GM18498 (cell line): Measurements from ENCODE around the gene ASIC4.

Source experiments
- ATAC-seq: cut with Tn5 transposase; IDR thresholded peaks from one replicate; pipeline ENCODE4 v1.9.1; 2021; ENCODE audit warnings: mild to moderate bottlenecking, moderate library complexity; ENCODE audit not compliant: unreplicated experiment

ASIC4 gene

GRCh38 chr2:219514196-219514761, at the start of gene ASIC4:
ASIC4 (plus strand) TSS chr2:219514482; CDS start chr2:219514725, 243 bp downstream.
- no peak for ATAC-seq

- no peak for ATAC-seq
These were observed 48.4 kb upstream of the ASIC4 start for GRCh38 chr2:219465659-219466561.

- no peak for ATAC-seq
These were observed 47.2 kb upstream of the ASIC4 start for GRCh38 chr2:219466816-219467735.

GRCh38 chr2:219467736-219468075, 46.6 kb upstream of the ASIC4 start:
- no peak for ATAC-seq

- no peak for ATAC-seq
These were observed 45.7 kb upstream of the ASIC4 start for GRCh38 chr2:219468410-219469185.

GRCh38 chr2:219469186-219469724, 45.0 kb upstream of the ASIC4 start:
- no peak for ATAC-seq

GRCh38 chr2:219470429-219470828, 43.9 kb upstream of the ASIC4 start:
- ATAC-seq, result no peak

- no peak for ATAC-seq
These were observed 42.6 kb upstream of the ASIC4 start for GRCh38 chr2:219471476-219472371.

GRCh38 chr2:219472629-219473187, 41.6 kb upstream of the ASIC4 start:
- ATAC-seq, result no peak

GRCh38 chr2:219473511-219473910, 40.8 kb upstream of the ASIC4 start:
- no peak for ATAC-seq

GRCh38 chr2:219474285-219475060, 39.8 kb upstream of the ASIC4 start:
- no peak for ATAC-seq

- ATAC-seq, result no peak
These were observed 39.0 kb upstream of the ASIC4 start for GRCh38 chr2:219475278-219475677.

GRCh38 chr2:219475697-219476651, 38.3 kb upstream of the ASIC4 start:
- no peak for ATAC-seq

- no peak for ATAC-seq
These were observed 37.6 kb upstream of the ASIC4 start for GRCh38 chr2:219476652-219477151.

- no peak for ATAC-seq
These were observed 37.1 kb upstream of the ASIC4 start for GRCh38 chr2:219477179-219477578.

GRCh38 chr2:219477815-219478214, 36.5 kb upstream of the ASIC4 start:
- ATAC-seq, result no peak

- no peak for ATAC-seq
These were observed 35.4 kb upstream of the ASIC4 start for GRCh38 chr2:219478916-219479315.
